ENCODE results near the gene TLCD5.

- TF ChIP-seq CTCF (conservative IDR thresholded peaks at IDR 0.05) (no peak), EZH2 (IDR thresholded peaks at IDR 0.05; ENCODE audit: low read depth) (no peak)
Observed at GRCh38 chr11:120318906-120319305, 6.2 kb upstream of the TLCD5 start.
